Skin epidermis (tissue), 12 donors: ENCODE results near the gene LYSMD3.

Experiments
- H3K27ac ChIP-seq, 21 experiments: fragments of 200-600 bp; sonication (generic) in 11 of 21; one replicate each; pipeline ENCODE4 v1.5.0; 2020; ENCODE audit warnings: mild to moderate bottlenecking in 3 of 21, inconsistent platforms in 2 of 21, moderate library complexity in 2 of 21
- H3K4me3 ChIP-seq, 7 experiments: fragments of 200-600 bp; sonication (generic) in 2 of 7; one replicate each; pipeline ENCODE4 v1.5.0; 2020; ENCODE audit warnings: inconsistent platforms in 2 of 7, mild to moderate bottlenecking in 2 of 7, moderate library complexity in 1 of 7

The LYSMD3 gene

DNA sequence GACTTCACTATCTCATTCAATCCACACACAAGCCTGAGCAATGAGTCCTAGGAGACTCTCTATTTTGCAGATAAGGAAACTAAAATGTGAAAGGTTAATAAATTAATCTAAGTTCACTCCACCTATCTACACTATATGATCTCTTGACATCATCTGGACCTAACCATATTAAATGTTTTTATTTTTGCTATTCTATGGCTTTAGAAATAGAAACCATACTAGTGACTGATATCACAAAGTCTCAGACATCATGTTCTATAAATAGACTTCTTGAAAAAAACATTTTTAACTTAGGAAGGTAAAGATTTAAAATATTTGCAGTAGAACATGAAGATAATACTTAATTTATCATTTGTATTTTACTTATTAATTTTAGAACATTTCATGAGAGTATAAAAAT, 19.8 kb upstream of the LYSMD3 start:
- H3K4me3 ChIP-seq: no peak overlapping the region
- H3K27ac ChIP-seq: no peak overlapping the region

GRCh38 chr5:90548069-90548593, 18.7 kb upstream of the LYSMD3 start:
- H3K4me3 ChIP-seq: no peak overlapping the region

GRCh38 chr5:90547072-90547536, 17.7 kb upstream of the LYSMD3 start:
- H3K4me3 ChIP-seq: no peak overlapping the region
- no peak overlapping the region for H3K27ac ChIP-seq

More at GRCh38 chr5:90548069-90548593, 18.7 kb upstream of the LYSMD3 start:
- H3K27ac ChIP-seq: no peak overlapping the region

GRCh38 chr5:90546216-90546837, 16.9 kb upstream of the LYSMD3 start:
- no peak overlapping the region for H3K4me3 ChIP-seq
- no peak overlapping the region for H3K27ac ChIP-seq

DNA sequence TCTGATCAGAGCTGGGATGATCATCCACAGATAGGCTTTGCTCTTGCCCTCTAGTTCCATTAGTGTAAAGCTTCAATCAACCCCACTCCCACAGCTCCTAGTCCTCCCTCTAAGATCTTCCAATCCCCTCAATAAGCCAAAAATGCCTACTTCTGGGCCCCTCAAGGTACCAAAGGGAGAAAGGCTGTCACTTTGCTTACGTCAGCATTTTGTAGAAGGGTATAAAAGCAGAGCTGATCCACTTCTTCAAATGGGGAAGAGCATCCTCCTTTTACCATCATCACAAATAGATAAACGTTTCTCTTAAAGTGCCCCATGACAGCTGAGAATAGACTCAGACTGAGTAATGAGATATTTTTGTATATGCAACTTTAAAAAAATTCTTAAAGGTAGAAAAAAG, 16.1 kb upstream of the LYSMD3 start:
- Histone ChIP-seq H3K27ac (no peak overlapping the region), H3K4me3 (no peak overlapping the region)

- no peak overlapping the region for H3K4me3 ChIP-seq
- no peak overlapping the region for H3K27ac ChIP-seq
These were observed 13.6 kb upstream of the LYSMD3 start for GRCh38 chr5:90542827-90543519.

DNA sequence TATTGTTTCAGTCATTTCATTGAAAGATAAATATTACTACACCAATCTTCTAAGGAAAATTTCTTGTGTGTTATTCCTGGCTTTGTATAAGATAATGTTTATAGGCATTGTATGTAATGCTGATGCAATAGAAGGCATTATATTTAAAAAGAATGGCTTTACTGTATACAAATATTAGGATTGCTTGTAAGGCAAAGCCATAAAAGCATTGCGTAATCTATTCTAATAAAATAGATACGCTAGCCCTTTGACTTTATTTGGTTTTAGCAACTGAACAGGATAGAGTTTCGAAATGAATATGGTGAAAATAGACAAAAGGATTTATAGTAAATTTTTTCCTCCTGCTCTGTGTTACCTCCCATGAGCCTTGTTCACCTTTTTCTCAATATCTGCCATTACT, 5.5 kb upstream of the LYSMD3 start:
- H3K27ac ChIP-seq: no peak overlapping the region
- no peak overlapping the region for H3K4me3 ChIP-seq

DNA sequence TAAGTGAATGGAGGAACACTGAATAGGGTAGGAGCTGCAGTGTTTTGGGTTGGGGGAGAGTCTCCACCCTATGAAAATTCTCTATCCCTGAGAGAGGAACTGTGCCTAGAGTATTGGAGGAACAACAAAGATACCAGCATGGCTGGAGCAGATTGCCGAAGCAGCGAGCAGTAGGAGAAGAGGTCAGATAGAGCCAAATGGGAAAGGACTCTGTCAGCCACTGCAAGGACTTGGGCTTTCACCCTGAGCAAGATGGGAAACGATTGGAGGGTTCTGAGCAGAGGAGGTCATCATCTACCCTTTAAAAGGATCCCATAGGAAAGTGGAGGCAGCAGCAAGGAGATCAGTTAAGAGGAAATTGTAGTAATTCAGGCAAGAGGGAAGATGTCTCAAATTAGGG, 4.4 kb upstream of the LYSMD3 start:
- no peak overlapping the region for H3K27ac ChIP-seq
- H3K4me3 ChIP-seq: no peak overlapping the region

- peak overlapping the region in 3 of 21 experiments; percentile 74 to 97 (median 94) for H3K27ac ChIP-seq
- H3K4me3 ChIP-seq: peak overlapping the region in 1 of 7 experiments; percentile 80
These were observed 1.5 kb upstream of the LYSMD3 start for GRCh38 chr5:90530736-90531487.

- peak overlapping the region; percentile 19 to 97 (median 87) for H3K27ac ChIP-seq
These were observed 724 bp upstream of the LYSMD3 start for GRCh38 chr5:90529939-90530677.

GRCh38 chr5:90528601-90529193, 687 bp downstream of the LYSMD3 start:
- H3K27ac ChIP-seq: peak overlapping the region; percentile 44 to 98 (median 91)
- H3K4me3 ChIP-seq: peak overlapping the region; percentile 75 to 96 (median 87)

More at GRCh38 chr5:90529939-90530677, 724 bp upstream of the LYSMD3 start:
- peak overlapping the region; percentile 75 to 96 (median 87) for H3K4me3 ChIP-seq

DNA sequence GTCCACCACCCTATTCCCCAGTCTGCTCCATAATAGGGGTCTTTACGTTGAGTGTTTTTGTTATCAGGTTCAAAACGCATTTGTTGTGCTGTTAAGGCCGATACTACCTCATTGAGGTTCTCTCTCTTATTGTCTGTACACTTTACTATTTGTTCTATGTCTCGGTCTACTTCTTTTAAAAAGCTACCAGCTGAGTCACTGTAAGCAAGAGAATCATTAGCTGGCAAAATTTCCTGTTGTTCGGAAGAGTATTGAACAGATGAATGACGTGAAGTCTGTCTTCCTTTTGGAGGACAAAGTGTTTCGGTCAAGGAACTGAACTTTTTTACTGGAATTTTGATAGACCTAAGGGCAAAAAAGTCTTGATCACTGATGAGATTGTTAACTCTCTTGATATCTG, 10.3 kb downstream of the LYSMD3 start:
- Histone ChIP-seq H3K27ac (no peak overlapping the region), H3K4me3 (no peak overlapping the region)

GRCh38 chr5:90518661-90519060, 10.7 kb downstream of the LYSMD3 start:
- Histone ChIP-seq H3K4me3 (no peak overlapping the region), H3K27ac (no peak overlapping the region)

- no peak overlapping the region for H3K27ac ChIP-seq
- H3K4me3 ChIP-seq: no peak overlapping the region
These were observed 14.9 kb downstream of the LYSMD3 start for GRCh38 chr5:90514520-90514919.

- no peak overlapping the region for H3K27ac ChIP-seq
- no peak overlapping the region for H3K4me3 ChIP-seq
These were observed 18.9 kb downstream of the LYSMD3 start for GRCh38 chr5:90510438-90510837.

GRCh38 chr5:90506221-90506620, 23.2 kb downstream of the LYSMD3 start:
- no peak overlapping the region for H3K4me3 ChIP-seq
- no peak overlapping the region for H3K27ac ChIP-seq

DNA sequence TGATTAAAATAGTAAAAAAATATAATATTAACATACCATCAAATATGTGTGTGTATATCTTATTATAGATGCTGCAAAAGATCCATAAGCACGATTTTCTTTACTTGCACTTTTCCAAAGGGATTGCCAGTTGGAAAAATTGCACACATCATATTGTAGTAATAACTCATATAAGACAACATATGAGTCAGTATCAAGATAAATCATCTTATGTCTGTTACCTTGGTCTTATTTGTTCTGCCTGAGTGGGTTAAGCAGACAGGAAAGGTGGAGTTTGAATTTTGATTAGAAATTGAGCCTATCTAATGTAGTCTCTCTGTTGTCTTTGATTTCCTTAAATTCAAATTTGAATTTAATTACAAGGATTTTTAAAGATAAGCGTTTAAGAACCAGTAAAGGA, 24.6 kb downstream of the LYSMD3 start:
- Histone ChIP-seq H3K4me3 (no peak overlapping the region), H3K27ac (no peak overlapping the region)

DNA sequence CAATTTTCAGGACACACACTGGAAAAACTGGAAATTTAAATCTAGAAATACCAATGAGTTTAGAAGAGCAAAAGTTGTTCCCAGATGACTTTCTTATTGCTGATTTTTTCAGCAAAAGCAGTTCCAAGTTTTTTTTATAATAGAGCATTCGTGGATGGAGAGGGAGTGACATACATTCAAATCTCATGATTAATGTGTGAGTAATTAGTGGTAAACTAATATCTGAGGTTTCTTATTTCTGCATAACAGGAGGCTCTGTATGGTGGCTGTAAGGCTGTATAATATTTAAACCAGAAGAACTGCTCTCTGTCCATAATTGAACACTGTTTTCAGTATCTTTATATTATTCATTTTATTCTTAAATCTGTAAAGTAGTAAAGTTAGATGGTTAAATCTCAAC, 25.8 kb downstream of the LYSMD3 start:
- H3K27ac ChIP-seq: no peak overlapping the region
- H3K4me3 ChIP-seq: no peak overlapping the region

- Histone ChIP-seq H3K4me3 (no peak overlapping the region), H3K27ac (no peak overlapping the region)
These were observed 34.2 kb downstream of the LYSMD3 start for GRCh38 chr5:90495146-90495545.
